ENCODE results near the gene CLCN4.

CLCN4 gene

DNA sequence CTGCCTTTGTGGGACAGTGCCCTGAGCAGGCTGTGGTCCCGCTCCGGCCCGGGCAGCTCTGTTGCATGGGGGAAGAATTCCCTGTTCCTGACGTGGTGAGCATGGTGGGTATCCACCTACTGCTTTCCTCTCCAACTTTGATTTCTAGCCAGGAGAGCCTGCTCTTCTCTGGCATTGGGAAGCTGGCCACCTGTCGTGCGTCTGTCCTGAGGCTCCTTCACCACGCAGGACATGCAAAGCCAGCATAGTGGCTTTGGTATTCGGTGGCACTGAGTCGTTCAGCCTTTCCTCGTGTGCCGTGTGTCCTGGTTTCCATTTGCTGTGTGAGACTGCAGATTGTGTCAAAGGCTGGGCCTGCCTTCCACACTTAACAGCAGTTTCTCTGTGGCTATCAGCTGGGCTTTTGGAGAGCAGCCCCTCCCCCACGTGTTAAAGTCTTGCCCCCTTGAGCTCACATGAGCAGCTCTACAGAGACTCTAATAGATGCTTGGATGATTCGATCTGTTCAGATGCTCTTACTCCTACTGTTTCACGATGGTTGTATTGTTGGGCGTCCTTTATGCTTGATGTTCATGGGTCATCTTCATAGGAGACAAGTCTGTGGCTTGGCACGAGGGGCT, 46.3 kb upstream of the CLCN4 start:
- POLR2A ChIA-PET, result no interaction called here
- Histone ChIP-seq H3K4me1 (ENCODE audit: control insufficient read depth, insufficient read depth, low read length) (no peaks in the 10 kb centered on the region), H3K9me3 (ENCODE audit: control insufficient read depth, insufficient read depth, low read depth, low read length) (no peaks in the 10 kb centered on the region), H3K27ac (ENCODE audit: extremely low read depth, low read depth, low read length) (no peak overlapping the region), H3K4me3 (ENCODE audit: low read depth, low read length) (no peak overlapping the region), H3K36me3 (ENCODE audit: control insufficient read depth in 2 of 2, insufficient read depth in 1 of 2, low read length in 2 of 2) (no peaks in the 10 kb centered on the region)
- CTCF ChIA-PET, result interaction anchor here (1.0 to 1.7 kb wide), 2 partner anchors 9 to 95 kb away, joined by 3 to 6 read pairs; no protein-coding TSS in a partner anchor
- TF ChIP-seq, protein P1, sequence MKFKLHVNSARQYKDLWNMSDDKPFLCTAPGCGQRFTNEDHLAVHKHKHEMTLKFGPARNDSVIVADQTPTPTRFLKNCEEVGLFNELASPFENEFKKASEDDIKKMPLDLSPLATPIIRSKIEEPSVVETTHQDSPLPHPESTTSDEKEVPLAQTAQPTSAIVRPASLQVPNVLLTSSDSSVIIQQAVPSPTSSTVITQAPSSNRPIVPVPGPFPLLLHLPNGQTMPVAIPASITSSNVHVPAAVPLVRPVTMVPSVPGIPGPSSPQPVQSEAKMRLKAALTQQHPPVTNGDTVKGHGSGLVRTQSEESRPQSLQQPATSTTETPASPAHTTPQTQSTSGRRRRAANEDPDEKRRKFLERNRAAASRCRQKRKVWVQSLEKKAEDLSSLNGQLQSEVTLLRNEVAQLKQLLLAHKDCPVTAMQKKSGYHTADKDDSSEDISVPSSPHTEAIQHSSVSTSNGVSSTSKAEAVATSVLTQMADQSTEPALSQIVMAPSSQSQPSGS (tag by site-specific recombination; IDR thresholded peaks at IDR 0.05; ENCODE audit: low read depth), result no peak
- TF ChIP-seq ZNF610 (tag by site-specific recombination; IDR thresholded peaks at IDR 0.05; ENCODE audit: borderline replicate concordance), result no peak
- TF ChIP-seq ZBTB1 (tag by site-specific recombination; IDR thresholded peaks at IDR 0.05), result no peak
- no peak for TF ChIP-seq ZSCAN23 (tag by site-specific recombination; IDR thresholded peaks at IDR 0.05)
- TF ChIP-seq, protein P2, sequence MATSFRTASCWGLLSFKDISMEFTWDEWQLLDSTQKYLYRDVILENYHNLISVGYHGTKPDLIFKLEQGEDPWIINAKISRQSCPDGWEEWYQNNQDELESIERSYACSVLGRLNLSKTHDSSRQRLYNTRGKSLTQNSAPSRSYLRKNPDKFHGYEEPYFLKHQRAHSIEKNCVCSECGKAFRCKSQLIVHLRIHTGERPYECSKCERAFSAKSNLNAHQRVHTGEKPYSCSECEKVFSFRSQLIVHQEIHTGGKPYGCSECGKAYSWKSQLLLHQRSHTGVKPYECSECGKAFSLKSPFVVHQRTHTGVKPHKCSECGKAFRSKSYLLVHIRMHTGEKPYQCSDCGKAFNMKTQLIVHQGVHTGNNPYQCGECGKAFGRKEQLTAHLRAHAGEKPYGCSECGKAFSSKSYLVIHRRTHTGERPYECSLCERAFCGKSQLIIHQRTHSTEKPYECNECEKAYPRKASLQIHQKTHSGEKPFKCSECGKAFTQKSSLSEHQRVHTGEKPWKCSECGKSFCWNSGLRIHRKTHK (tag by site-specific recombination; IDR thresholded peaks at IDR 0.05), result no peak
- TF ChIP-seq, protein P3, sequence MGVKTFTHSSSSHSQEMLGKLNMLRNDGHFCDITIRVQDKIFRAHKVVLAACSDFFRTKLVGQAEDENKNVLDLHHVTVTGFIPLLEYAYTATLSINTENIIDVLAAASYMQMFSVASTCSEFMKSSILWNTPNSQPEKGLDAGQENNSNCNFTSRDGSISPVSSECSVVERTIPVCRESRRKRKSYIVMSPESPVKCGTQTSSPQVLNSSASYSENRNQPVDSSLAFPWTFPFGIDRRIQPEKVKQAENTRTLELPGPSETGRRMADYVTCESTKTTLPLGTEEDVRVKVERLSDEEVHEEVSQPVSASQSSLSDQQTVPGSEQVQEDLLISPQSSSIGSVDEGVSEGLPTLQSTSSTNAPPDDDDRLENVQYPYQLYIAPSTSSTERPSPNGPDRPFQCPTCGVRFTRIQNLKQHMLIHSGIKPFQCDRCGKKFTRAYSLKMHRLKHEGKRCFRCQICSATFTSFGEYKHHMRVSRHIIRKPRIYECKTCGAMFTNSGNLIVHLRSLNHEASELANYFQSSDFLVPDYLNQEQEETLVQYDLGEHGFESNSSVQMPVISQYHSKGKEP (tag by site-specific recombination; IDR thresholded peaks at IDR 0.05), result no peak
- TF ChIP-seq ZNF544 (tag by site-specific recombination; IDR thresholded peaks at IDR 0.05), result no peak
- TF ChIP-seq ZNF664 (tag by site-specific recombination; IDR thresholded peaks at IDR 0.05), result no peak
- no peak for TF ChIP-seq ZSCAN4 (tag by site-specific recombination; IDR thresholded peaks at IDR 0.05)
- TF ChIP-seq ZNF239 (tag by site-specific recombination; IDR thresholded peaks at IDR 0.05), result no peak

DNA sequence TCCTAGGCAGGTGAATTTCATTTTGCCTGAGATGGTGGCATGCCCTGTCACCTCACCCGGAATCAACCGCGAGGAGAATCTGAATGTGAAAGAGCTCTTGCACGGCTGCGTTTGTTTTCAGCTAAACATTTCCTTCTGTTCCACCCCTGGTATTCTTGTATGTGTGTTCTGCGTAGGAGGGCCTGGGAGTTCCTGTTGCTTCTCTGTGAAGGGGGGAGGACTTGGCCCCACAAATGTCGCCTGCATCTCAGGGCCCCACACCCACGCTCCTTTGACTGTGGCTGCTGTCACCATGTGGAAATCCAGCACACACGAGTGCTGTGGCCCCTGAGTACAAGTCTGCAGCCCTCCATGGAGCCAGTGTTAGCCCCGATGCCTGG, 45.8 kb upstream of the CLCN4 start:
- Histone ChIP-seq H3K4me3 (ENCODE audit: low read depth, low read length) (no peak overlapping the region), H3K9me3 (ENCODE audit: control insufficient read depth, insufficient read depth, low read depth, low read length) (no peaks in the 10 kb centered on the region), H3K4me1 (ENCODE audit: control insufficient read depth, insufficient read depth, low read length) (no peaks in the 10 kb centered on the region), H3K27ac (ENCODE audit: extremely low read depth, low read depth, low read length) (no peak overlapping the region), H3K36me3 (ENCODE audit: control insufficient read depth in 2 of 2, insufficient read depth in 1 of 2, low read length in 2 of 2) (no peaks in the 10 kb centered on the region)
- ChIA-PET CTCF (interaction anchor here (0.7 to 1.7 kb wide), 3 partner anchors 9 to 95 kb away, joined by 3 to 6 read pairs (median 4); no protein-coding TSS in a partner anchor), POLR2A (no interaction called here)
- TF ChIP-seq FEZF1 (tag by site-specific recombination; IDR thresholded peaks at IDR 0.05), result no peak
- TF ChIP-seq ZNF211 (tag by site-specific recombination; IDR thresholded peaks at IDR 0.05; ENCODE audit: low read depth), result no peak
- no peak for TF ChIP-seq ZNF248 (tag by site-specific recombination; IDR thresholded peaks at IDR 0.05)
- TF ChIP-seq, protein P1 (tag by site-specific recombination; IDR thresholded peaks at IDR 0.05; ENCODE audit: low read depth), result no peak
- no peak for TF ChIP-seq ZNF501 (tag by site-specific recombination; IDR thresholded peaks at IDR 0.05)
- no peak for TF ChIP-seq MEIS1 (CRISPR knock-in tag; IDR thresholded peaks at IDR 0.05; ENCODE audit: borderline replicate concordance)
- TF ChIP-seq ZNF350 (tag by site-specific recombination; IDR thresholded peaks at IDR 0.05), result no peak
- no peak for TF ChIP-seq ZNF132 (tag by site-specific recombination; IDR thresholded peaks at IDR 0.05; ENCODE audit: borderline replicate concordance)
- no peak for TF ChIP-seq ZNF529 (tag by site-specific recombination; IDR thresholded peaks at IDR 0.05; ENCODE audit: insufficient replicate concordance)
- TF ChIP-seq ZNF513 (tag by site-specific recombination; IDR thresholded peaks at IDR 0.05), result no peak
- no peak for TF ChIP-seq ELK4 (IDR thresholded peaks at IDR 0.05; ENCODE audit: borderline replicate concordance, low read depth, low read length)
- TF ChIP-seq MYNN (tag by site-specific recombination; IDR thresholded peaks at IDR 0.05; ENCODE audit: borderline replicate concordance), result no peak
- TF ChIP-seq ZNF23 (tag by site-specific recombination; IDR thresholded peaks at IDR 0.05; ENCODE audit: borderline replicate concordance), result no peak
- no peak for TF ChIP-seq ZNF114 (tag by site-specific recombination; IDR thresholded peaks at IDR 0.05)

Data from HEK293 (cell line).